ENCODE measurements around the gene HECTD4.

DNA sequence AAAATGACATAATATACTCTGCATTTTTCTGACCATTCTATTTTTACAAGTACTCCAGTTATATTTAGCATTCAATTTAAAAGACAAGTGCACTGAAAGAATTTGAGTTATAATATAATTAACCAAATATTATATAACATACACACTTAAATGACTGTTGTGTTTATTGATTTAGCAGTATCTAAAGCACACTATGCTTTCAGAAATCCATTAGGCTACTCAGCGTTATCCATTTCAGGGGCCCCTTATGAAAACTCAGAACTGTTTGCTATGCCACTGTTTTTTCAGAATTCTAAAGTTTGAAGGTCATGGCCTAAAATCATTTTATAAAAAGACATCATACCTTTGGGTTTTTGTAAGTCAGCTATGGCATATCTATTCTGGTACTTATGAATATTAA is 57.1 kb downstream of the HECTD4 start:
- no peak for TF ChIP-seq POLR2A (IDR thresholded peaks at IDR 0.05)
- TF ChIP-seq, protein P1, sequence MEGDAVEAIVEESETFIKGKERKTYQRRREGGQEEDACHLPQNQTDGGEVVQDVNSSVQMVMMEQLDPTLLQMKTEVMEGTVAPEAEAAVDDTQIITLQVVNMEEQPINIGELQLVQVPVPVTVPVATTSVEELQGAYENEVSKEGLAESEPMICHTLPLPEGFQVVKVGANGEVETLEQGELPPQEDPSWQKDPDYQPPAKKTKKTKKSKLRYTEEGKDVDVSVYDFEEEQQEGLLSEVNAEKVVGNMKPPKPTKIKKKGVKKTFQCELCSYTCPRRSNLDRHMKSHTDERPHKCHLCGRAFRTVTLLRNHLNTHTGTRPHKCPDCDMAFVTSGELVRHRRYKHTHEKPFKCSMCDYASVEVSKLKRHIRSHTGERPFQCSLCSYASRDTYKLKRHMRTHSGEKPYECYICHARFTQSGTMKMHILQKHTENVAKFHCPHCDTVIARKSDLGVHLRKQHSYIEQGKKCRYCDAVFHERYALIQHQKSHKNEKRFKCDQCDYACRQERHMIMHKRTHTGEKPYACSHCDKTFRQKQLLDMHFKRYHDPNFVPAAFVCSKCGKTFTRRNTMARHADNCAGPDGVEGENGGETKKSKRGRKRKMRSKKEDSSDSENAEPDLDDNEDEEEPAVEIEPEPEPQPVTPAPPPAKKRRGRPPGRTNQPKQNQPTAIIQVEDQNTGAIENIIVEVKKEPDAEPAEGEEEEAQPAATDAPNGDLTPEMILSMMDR (IDR thresholded peaks at IDR 0.05) = no peak

Data from body of pancreas (tissue), 4 donors.